ENCODE measurements around the gene MAPT. TPM values are rescaled to one million over a fixed set of nuclear protein-coding genes. Genes with fewer than 3 reads are reported as not detected.

MAPT gene
- total and polyA plus RNA-seq, 2 of the 4 experiments (the other 2 are of a cell fraction) = 0.18 to 0.19 TPM

- TF ChIP-seq RAD21 (IDR thresholded peaks at IDR 0.05; ENCODE audit: low read length) (no peak), NFE2L2 (IDR thresholded peaks at IDR 0.05; ENCODE audit: low read depth, low read length) (no peak), FOS (IDR thresholded peaks at IDR 0.05; ENCODE audit: low read depth, low read length) (no peak), POLR2A (IDR thresholded peaks at IDR 0.05; ENCODE audit: low read depth, low read length) (no peak), RCOR1 (IDR thresholded peaks at IDR 0.05; ENCODE audit: insufficient replicate concordance, low read length) (no peak)
- Histone ChIP-seq H3K27ac (ENCODE audit: insufficient read depth, low read length) (no peak overlapping the region), H3K4ac (ENCODE audit: low read depth, low read length) (no peak overlapping the region), H3K4me3 (ENCODE audit: insufficient read depth, low read depth, low read length) (no peak overlapping the region), H3K4me1 (ENCODE audit: control insufficient read depth, insufficient read depth, low read length) (no peaks in the 10 kb centered on the region), H2BK5ac (ENCODE audit: low read depth, low read length, poor library complexity, severe bottlenecking) (no peak overlapping the region), H3K27me3 (ENCODE audit: control insufficient read depth, insufficient read depth, low read length) (peaks cover 17% of the 10 kb centered on the region), H3K36me3 (ENCODE audit: control insufficient read depth, insufficient read depth, low read length) (no peaks in the 10 kb centered on the region), H2AK5ac (ENCODE audit: low read depth, low read length) (no peak overlapping the region), H3K14ac (replicated peaks; ENCODE audit: low read depth, low read length) (no peak overlapping the region), H2AK9ac (replicated peaks; ENCODE audit: low read depth, low read length, poor library complexity) (no peak overlapping the region), H3K9ac (ENCODE audit: low read depth, low read length) (no peak overlapping the region), H3K9me3 (ENCODE audit: control insufficient read depth, insufficient read depth, low read length) (no peaks in the 10 kb centered on the region), H2BK15ac (ENCODE audit: low read depth, low read length) (no peak overlapping the region), H4K20me1 (ENCODE audit: insufficient read depth, low read length) (no peaks in the 10 kb centered on the region), H3K18ac (ENCODE audit: low read depth, low read length) (no peak overlapping the region), H4K5ac (ENCODE audit: low read depth, low read length) (no peak overlapping the region), H3K9me1 (ENCODE audit: insufficient read depth, low read length) (no peaks in the 10 kb centered on the region), H4K8ac (ENCODE audit: low read depth in 2 of 2, low read length in 2 of 2) (no peak overlapping the region), H3K79me1 (ENCODE audit: low read depth in 1 of 2, low read length in 2 of 2) (no peaks in the 10 kb centered on the region), H2BK20ac (ENCODE audit: low read depth, low read length) (no peak overlapping the region), H2BK120ac (ENCODE audit: low read depth, low read length) (no peak overlapping the region), H3K23ac (ENCODE audit: low read depth, low read length) (no peak overlapping the region), H4K91ac (ENCODE audit: insufficient read depth, low read depth, low read length) (no peak overlapping the region), H2AFZ (replicated peaks; ENCODE audit: low read length, poor library complexity) (no peak overlapping the region), H3K4me2 (ENCODE audit: low read depth, low read length) (no peak overlapping the region), H3K56ac (ENCODE audit: extremely low read depth, insufficient read depth, low read length) (no peak overlapping the region)
- ATAC-seq (ENCODE audit: low read depth) (no peak; the same call in 1 of the 2 replicates), DNase-seq (peak; percentile 4)
- BruUV-seq (replicated peaks) = no TSS peak
- CTCF ChIA-PET = no interaction called here
- dilution Hi-C loops (cut with HindIII; ENCODE audit: low sequenced_read_pairs, unreplicated experiment) (loop anchor here (25.0 kb wide), 1 partner anchor 233 kb away; no protein-coding TSS in a partner anchor), intact Hi-C loops (cut with micrococcal nuclease) (no loop called here), in situ Hi-C loops (cut with MboI; ENCODE audit: low sequenced_read_pairs) (no loop called here)
- POLR2A ChIA-PET (ENCODE audit: unreplicated experiment) = no interaction called here
- WGBS, 2 experiments (ENCODE audit: extremely low coverage in 2 of 2, insufficient read length in 1 of 2) = no CpG with 5 or more reads among the region's 14 CpGs
Observed at GRCh38 chr17:45869676-45870341, 24.5 kb upstream of the MAPT start.

Data from IMR-90 (cell line).